Medulla oblongata (tissue), 1 donor: ENCODE results near the gene IL25.
"Not testable (repeated sequence)": the region's sequence is repeated elsewhere in the genome, so short reads cannot be mapped to it uniquely, and the experiment has no call there.

Source experiments
- DNase-seq: peaks from one replicate; pipeline ENCODE4 v3.0.0-alpha.2; 2015; ENCODE audit errors: extremely low spot score

IL25 gene

GRCh38 chr14:23409475-23409874, 36.9 kb downstream of the IL25 start:
- DNase-seq = no peak

- no peak for DNase-seq
Observed at GRCh38 chr14:23409966-23410635, 37.5 kb downstream of the IL25 start.

- no peak for DNase-seq
Observed at GRCh38 chr14:23411563-23412525, 39.2 kb downstream of the IL25 start.

- no peak for DNase-seq
Observed at GRCh38 chr14:23413681-23414080, 41.1 kb downstream of the IL25 start.

GRCh38 chr14:23414254-23414653, 41.6 kb downstream of the IL25 start:
- DNase-seq = no peak

- no peak for DNase-seq
Observed at GRCh38 chr14:23414906-23415820, 42.6 kb downstream of the IL25 start.

- no peak for DNase-seq
Observed at GRCh38 chr14:23415821-23416778, 43.5 kb downstream of the IL25 start.

- DNase-seq = no peak
Observed at GRCh38 chr14:23416801-23417200, 44.2 kb downstream of the IL25 start.

GRCh38 chr14:23417269-23417668, 44.7 kb downstream of the IL25 start:
- not testable (repeated sequence) for DNase-seq

- DNase-seq = no peak
Observed at GRCh38 chr14:23418021-23418420, 45.4 kb downstream of the IL25 start.

GRCh38 chr14:23419646-23420045, 47.0 kb downstream of the IL25 start:
- not testable (repeated sequence) for DNase-seq

- DNase-seq = no peak
Observed at GRCh38 chr14:23421594-23421993, 49.0 kb downstream of the IL25 start.

GRCh38 chr14:23423657-23424056, 51.0 kb downstream of the IL25 start:
- no peak for DNase-seq

- DNase-seq = no peak
Observed at GRCh38 chr14:23425169-23425568, 52.6 kb downstream of the IL25 start.

GRCh38 chr14:23425798-23426197, 53.2 kb downstream of the IL25 start:
- DNase-seq = not testable (repeated sequence)
